ENCODE results near the gene EIF4G3. TPM values are rescaled to one million over a fixed set of nuclear protein-coding genes. Genes with fewer than 3 reads are reported as not detected.

Gene EIF4G3
- total and polyA plus RNA-seq, 9 of the 15 experiments (the other 6 are each of a cell fraction or from before 2014, with no cell fraction given): 6.7 to 40.5 (median 32.1) TPM

DNA sequence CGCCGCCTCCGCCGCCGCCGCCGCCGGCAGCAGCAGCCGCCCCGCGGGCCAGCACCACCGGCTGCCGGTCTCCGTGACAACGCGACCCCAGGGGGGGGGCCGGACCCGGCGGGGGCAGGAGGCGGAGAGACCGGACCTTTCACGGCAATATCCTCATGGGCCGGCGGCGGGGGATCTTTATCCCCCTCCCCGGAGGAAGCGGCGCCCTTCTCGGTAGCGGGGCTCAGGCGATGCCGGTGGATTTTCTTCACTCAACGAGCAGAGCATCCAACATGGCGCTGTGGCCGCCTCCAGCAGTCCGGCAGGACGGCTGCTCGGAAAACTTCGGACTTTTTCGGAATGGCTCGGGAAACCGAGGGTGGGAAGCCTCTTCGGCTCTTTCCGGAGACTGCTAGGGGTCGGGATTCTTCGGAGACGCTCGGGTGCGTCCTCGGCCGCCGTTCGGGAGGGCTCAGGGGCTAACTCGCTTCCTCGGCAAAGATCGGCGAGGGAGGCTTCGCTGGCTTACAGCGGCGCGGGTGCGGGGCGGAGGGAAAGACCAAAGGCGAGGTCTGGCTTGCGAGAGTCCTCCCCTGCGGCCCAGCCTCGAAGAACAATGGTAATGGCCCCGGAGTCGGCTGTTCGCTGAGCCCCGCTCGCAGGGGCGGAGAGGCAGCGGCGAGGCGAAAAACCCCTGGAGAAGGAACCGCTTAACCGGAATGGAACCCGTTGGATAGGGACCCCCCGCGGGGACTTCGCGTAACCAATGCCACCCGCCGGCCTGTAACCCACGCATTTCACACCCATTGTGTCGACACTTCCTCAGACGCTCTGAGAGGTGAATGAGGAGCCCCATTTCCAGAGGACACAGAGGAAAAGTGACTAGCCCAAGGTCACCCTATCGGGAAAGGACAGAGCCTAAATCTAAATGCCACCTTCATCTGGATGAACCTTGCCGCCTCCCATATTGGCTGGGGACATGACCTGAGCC is at the start of gene EIF4G3 (continued):
- TF ChIP-seq, protein P1, sequence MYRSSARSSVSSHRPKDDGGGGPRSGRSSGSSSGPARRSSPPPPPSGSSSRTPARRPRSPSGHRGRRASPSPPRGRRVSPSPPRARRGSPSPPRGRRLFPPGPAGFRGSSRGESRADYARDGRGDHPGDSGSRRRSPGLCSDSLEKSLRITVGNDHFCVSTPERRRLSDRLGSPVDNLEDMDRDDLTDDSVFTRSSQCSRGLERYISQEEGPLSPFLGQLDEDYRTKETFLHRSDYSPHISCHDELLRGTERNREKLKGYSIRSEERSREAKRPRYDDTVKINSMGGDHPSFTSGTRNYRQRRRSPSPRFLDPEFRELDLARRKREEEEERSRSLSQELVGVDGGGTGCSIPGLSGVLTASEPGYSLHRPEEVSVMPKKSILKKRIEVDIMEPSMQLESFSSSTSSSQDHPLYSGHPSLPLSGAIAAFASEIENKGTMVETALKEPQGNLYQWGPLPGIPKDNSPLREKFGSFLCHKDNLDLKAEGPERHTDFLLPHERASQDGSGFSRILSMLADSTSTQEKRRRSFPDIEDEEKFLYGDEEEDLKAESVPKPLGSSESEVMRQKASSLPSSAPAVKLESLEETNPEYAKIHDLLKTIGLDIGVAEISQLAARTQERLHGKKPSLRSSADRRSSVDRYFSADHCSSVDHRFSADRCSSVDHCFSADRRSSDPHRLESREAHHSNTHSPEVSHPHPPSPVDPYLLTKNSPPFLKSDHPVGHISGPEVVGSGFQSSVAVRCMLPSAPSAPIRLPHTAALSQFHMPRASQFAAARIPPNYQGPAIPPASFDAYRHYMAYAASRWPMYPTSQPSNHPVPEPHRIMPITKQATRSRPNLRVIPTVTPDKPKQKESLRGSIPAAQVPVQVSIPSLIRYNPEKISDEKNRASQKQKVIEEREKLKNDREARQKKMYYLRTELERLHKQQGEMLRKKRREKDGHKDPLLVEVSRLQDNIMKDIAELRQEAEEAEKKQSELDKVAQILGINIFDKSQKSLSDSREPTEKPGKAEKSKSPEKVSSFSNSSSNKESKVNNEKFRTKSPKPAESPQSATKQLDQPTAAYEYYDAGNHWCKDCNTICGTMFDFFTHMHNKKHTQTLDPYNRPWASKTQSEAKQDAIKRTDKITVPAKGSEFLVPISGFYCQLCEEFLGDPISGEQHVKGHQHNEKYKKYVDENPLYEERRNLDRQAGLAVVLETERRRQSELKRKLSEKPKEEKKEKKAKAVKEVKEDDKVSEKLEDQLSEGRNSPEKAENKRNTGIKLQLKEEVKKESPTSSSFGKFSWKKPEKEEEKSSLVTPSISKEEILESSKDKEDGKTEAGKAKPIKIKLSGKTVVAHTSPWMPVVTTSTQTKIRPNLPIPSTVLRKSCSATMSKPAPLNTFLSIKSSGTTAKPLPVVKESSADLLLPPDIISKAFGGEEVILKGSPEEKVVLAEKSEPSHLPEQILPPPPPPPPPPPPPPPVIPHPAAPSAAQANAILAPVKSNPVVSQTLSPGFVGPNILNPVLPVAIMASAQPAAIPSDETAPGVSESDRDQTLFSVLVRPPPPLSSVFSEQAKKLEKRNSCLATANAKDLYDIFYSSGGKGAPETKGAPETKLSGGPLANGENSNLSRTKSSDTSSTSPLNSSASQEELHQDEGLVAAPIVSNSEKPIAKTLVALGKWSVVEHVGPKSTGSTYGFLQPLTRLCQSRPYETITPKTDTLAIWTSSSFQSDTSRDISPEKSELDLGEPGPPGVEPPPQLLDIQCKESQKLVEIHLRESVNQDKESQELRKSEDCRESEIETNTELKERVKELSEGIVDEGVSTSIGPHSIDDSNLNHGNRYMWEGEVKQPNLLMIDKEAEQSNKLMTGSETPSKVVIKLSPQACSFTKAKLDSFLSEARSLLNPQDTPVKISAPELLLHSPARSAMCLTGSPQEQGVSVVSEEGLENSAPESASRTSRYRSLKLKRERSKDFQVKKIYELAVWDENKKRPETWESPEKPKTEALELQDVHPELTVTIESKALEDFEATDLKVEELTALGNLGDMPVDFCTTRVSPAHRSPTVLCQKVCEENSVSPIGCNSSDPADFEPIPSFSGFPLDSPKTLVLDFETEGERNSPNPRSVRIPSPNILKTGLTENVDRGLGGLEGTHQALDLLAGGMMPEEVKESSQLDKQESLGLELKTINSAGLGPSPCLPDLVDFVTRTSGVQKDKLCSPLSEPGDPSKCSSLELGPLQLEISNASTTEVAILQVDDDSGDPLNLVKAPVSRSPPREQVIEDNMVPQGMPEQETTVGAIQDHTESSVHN (IDR thresholded peaks at IDR 0.05; ENCODE audit: borderline replicate concordance in 1 of 2, low read depth in 1 of 2): peak in 1 of 2 experiments; percentile 88; a peak in 2 of 4 replicates
- no peak for TF ChIP-seq ZNF121 (CRISPR knock-in tag; conservative IDR thresholded peaks at IDR 0.05)
- no peak; the same call in 1 of the 2 replicates for TF ChIP-seq DDX20 (tag; IDR thresholded peaks at IDR 0.05; ENCODE audit: low read depth)
- peak; percentile 74; the same call in 1 of the 2 replicates for TF ChIP-seq POLR2AphosphoS5 (IDR thresholded peaks at IDR 0.05; ENCODE audit: control insufficient read depth, insufficient read depth, low read depth, low read length)
- TF ChIP-seq, protein P2, sequence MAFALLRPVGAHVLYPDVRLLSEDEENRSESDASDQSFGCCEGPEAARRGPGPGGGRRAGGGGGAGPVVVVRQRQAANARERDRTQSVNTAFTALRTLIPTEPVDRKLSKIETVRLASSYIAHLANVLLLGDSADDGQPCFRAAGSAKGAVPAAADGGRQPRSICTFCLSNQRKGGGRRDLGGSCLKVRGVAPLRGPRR (CRISPR knock-in tag; IDR thresholded peaks at IDR 0.05): no peak
- TF ChIP-seq ETV5 (CRISPR knock-in tag; IDR thresholded peaks at IDR 0.05; ENCODE audit: low read depth): peak; percentile 54
- TF ChIP-seq ZNF780A (CRISPR knock-in tag; IDR thresholded peaks at IDR 0.05): no peak
- TF ChIP-seq MAFG (tag; conservative IDR thresholded peaks at IDR 0.05): no peak
- TF ChIP-seq ERF (CRISPR knock-in tag; IDR thresholded peaks at IDR 0.05): peak; percentile 67
- no peak for TF ChIP-seq ZNF133 (CRISPR knock-in tag; IDR thresholded peaks at IDR 0.05)
- TF ChIP-seq XRCC3 (IDR thresholded peaks at IDR 0.05): no peak
- TF ChIP-seq, protein P3, sequence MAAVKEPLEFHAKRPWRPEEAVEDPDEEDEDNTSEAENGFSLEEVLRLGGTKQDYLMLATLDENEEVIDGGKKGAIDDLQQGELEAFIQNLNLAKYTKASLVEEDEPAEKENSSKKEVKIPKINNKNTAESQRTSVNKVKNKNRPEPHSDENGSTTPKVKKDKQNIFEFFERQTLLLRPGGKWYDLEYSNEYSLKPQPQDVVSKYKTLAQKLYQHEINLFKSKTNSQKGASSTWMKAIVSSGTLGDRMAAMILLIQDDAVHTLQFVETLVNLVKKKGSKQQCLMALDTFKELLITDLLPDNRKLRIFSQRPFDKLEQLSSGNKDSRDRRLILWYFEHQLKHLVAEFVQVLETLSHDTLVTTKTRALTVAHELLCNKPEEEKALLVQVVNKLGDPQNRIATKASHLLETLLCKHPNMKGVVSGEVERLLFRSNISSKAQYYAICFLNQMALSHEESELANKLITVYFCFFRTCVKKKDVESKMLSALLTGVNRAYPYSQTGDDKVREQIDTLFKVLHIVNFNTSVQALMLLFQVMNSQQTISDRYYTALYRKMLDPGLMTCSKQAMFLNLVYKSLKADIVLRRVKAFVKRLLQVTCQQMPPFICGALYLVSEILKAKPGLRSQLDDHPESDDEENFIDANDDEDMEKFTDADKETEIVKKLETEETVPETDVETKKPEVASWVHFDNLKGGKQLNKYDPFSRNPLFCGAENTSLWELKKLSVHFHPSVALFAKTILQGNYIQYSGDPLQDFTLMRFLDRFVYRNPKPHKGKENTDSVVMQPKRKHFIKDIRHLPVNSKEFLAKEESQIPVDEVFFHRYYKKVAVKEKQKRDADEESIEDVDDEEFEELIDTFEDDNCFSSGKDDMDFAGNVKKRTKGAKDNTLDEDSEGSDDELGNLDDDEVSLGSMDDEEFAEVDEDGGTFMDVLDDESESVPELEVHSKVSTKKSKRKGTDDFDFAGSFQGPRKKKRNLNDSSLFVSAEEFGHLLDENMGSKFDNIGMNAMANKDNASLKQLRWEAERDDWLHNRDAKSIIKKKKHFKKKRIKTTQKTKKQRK (IDR thresholded peaks at IDR 0.05; ENCODE audit: borderline replicate concordance, low read depth, low read length): no peak

Measured in K562 (cell line).